Stimulated activated CD4-positive, alpha-beta T cell treated with anti-CD3 and anti-CD28 coated beads, Interleukin-15, amount 100 ng/mL, for 24 hours (primary cell): Measurements from ENCODE around the gene NCSTN.

ENCODE experiments used
- DNase-seq: peaks from one replicate; pipeline ENCODE4 v3.0.0-alpha.2; 2020

Gene NCSTN

GRCh38 chr1:160353223-160353622 lies 10.0 kb downstream of the NCSTN start:
- no peak for DNase-seq

GRCh38 chr1:160354388-160354985 lies 11.3 kb downstream of the NCSTN start:
- DNase-seq: peak; percentile 25

- DNase-seq: no peak
Observed at GRCh38 chr1:160357286-160358002, 14.3 kb downstream of the NCSTN start.

GRCh38 chr1:160358073-160358472 lies 14.9 kb downstream of the NCSTN start:
- DNase-seq: no peak

- no peak for DNase-seq
Observed at GRCh38 chr1:160359559-160360226, 16.5 kb downstream of the NCSTN start.

GRCh38 chr1:160360227-160360695 lies 17.1 kb downstream of the NCSTN start:
- DNase-seq: no peak

GRCh38 chr1:160361199-160361598 lies 18.0 kb downstream of the NCSTN start:
- no peak for DNase-seq

- DNase-seq: no peak
Observed at GRCh38 chr1:160361814-160362167, 18.6 kb downstream of the NCSTN start.

GRCh38 chr1:160362168-160362957 lies 19.2 kb downstream of the NCSTN start:
- no peak for DNase-seq

- DNase-seq: no peak
Observed at GRCh38 chr1:160363010-160363409, 19.8 kb downstream of the NCSTN start.

GRCh38 chr1:160363951-160364735 lies 21.0 kb downstream of the NCSTN start:
- no peak for DNase-seq

- no peak for DNase-seq
Observed at GRCh38 chr1:160365325-160365724, 22.1 kb downstream of the NCSTN start.

GRCh38 chr1:160366731-160367515 lies 23.7 kb downstream of the NCSTN start, which contains the start of gene NHLH1:
Gene NHLH1 (plus strand): TSS chr1:160367071. CDS start chr1:160370732, 3,661 bp downstream.
- DNase-seq: no peak

GRCh38 chr1:160367516-160367900 lies 24.3 kb downstream of the NCSTN start:
- DNase-seq: no peak

- no peak for DNase-seq
Observed at GRCh38 chr1:160367934-160368923, 25.0 kb downstream of the NCSTN start.

- DNase-seq: no peak
Observed at GRCh38 chr1:160369087-160369486, 25.9 kb downstream of the NCSTN start.

GRCh38 chr1:160370561-160371345 lies 27.6 kb downstream of the NCSTN start:
- DNase-seq: no peak

GRCh38 chr1:160371346-160371631 lies 28.1 kb downstream of the NCSTN start:
- no peak for DNase-seq

GRCh38 chr1:160371756-160372155 lies 28.6 kb downstream of the NCSTN start:
- no peak for DNase-seq

GRCh38 chr1:160373696-160374095 lies 30.5 kb downstream of the NCSTN start:
- no peak for DNase-seq
